ENCODE data around the gene MLH1.

Gene MLH1

GRCh38 chr3:36981006-36981405 is 12.3 kb upstream of the MLH1 start:
- H3K27me3 ChIP-seq (ENCODE audit: control insufficient read depth, insufficient read depth, low read length), result no peaks in the 10 kb centered on the region
- H3K4me1 ChIP-seq (ENCODE audit: control insufficient read depth, insufficient read depth, low read length), result no peaks in the 10 kb centered on the region
- H3K9ac ChIP-seq (ENCODE audit: low read depth, low read length), result no peak overlapping the region
- H3K27ac ChIP-seq (ENCODE audit: low read depth, low read length), result no peak overlapping the region
- peaks cover 28% of the 10 kb centered on the region for H3K36me3 ChIP-seq (ENCODE audit: control insufficient read depth, insufficient read depth, low read length)
- no peak overlapping the region for H3K4me3 ChIP-seq (ENCODE audit: low read depth, low read length)
- H3K9me3 ChIP-seq (ENCODE audit: control insufficient read depth, insufficient read depth, low read length), result peaks cover 8% of the 10 kb centered on the region

GRCh38 chr3:36988356-36988755 is 5.0 kb upstream of the MLH1 start:
- Histone ChIP-seq H3K27ac (ENCODE audit: low read depth, low read length) (no peak overlapping the region), H3K4me1 (ENCODE audit: control insufficient read depth, insufficient read depth, low read length) (peaks cover 22% of the 10 kb centered on the region), H3K27me3 (ENCODE audit: control insufficient read depth, insufficient read depth, low read length) (no peaks in the 10 kb centered on the region), H3K4me3 (ENCODE audit: low read depth, low read length) (no peak overlapping the region), H3K36me3 (ENCODE audit: control insufficient read depth, insufficient read depth, low read length) (peaks cover 71% of the 10 kb centered on the region), H3K9me3 (ENCODE audit: control insufficient read depth, insufficient read depth, low read length) (no peaks in the 10 kb centered on the region), H3K9ac (ENCODE audit: low read depth, low read length) (no peak overlapping the region)

GRCh38 chr3:36989005-36989404 is 4.3 kb upstream of the MLH1 start:
- peaks cover 23% of the 10 kb centered on the region for H3K4me1 ChIP-seq (ENCODE audit: control insufficient read depth, insufficient read depth, low read length)
- no peak overlapping the region for H3K9ac ChIP-seq (ENCODE audit: low read depth, low read length)
- H3K4me3 ChIP-seq (ENCODE audit: low read depth, low read length), result no peak overlapping the region
- H3K36me3 ChIP-seq (ENCODE audit: control insufficient read depth, insufficient read depth, low read length), result peaks cover 64% of the 10 kb centered on the region
- no peak overlapping the region for H3K27ac ChIP-seq (ENCODE audit: low read depth, low read length)
- H3K9me3 ChIP-seq (ENCODE audit: control insufficient read depth, insufficient read depth, low read length), result no peaks in the 10 kb centered on the region
- no peaks in the 10 kb centered on the region for H3K27me3 ChIP-seq (ENCODE audit: control insufficient read depth, insufficient read depth, low read length)

- H3K27me3 ChIP-seq (ENCODE audit: control insufficient read depth, insufficient read depth, low read length), result no peaks in the 10 kb centered on the region
- H3K4me3 ChIP-seq (ENCODE audit: low read depth, low read length), result 0 out of 2 replicates have a peak overlapping the region, but pooled peaks have one; percentile 18
- peaks cover 28% of the 10 kb centered on the region for H3K4me1 ChIP-seq (ENCODE audit: control insufficient read depth, insufficient read depth, low read length)
- peaks cover 59% of the 10 kb centered on the region for H3K36me3 ChIP-seq (ENCODE audit: control insufficient read depth, insufficient read depth, low read length)
- H3K9me3 ChIP-seq (ENCODE audit: control insufficient read depth, insufficient read depth, low read length), result no peaks in the 10 kb centered on the region
- H3K27ac ChIP-seq (ENCODE audit: low read depth, low read length), result no peak overlapping the region
- no peak overlapping the region for H3K9ac ChIP-seq (ENCODE audit: low read depth, low read length)
These were observed 3.8 kb upstream of the MLH1 start for GRCh38 chr3:36989568-36989967.

- no peak overlapping the region for H3K27ac ChIP-seq (ENCODE audit: low read depth, low read length)
- H3K9ac ChIP-seq (ENCODE audit: low read depth, low read length), result no peak overlapping the region
- H3K27me3 ChIP-seq (ENCODE audit: control insufficient read depth, insufficient read depth, low read length), result no peaks in the 10 kb centered on the region
- H3K36me3 ChIP-seq (ENCODE audit: control insufficient read depth, insufficient read depth, low read length), result peaks cover 55% of the 10 kb centered on the region
- H3K9me3 ChIP-seq (ENCODE audit: control insufficient read depth, insufficient read depth, low read length), result no peaks in the 10 kb centered on the region
- peaks cover 28% of the 10 kb centered on the region for H3K4me1 ChIP-seq (ENCODE audit: control insufficient read depth, insufficient read depth, low read length)
- H3K4me3 ChIP-seq (ENCODE audit: low read depth, low read length), result peak overlapping the region; percentile 86
These were observed 2.2 kb upstream of the MLH1 start for GRCh38 chr3:36991147-36991546.

- Histone ChIP-seq H3K9me3 (ENCODE audit: control insufficient read depth, insufficient read depth, low read length) (no peaks in the 10 kb centered on the region), H3K27me3 (ENCODE audit: control insufficient read depth, insufficient read depth, low read length) (no peaks in the 10 kb centered on the region), H3K27ac (ENCODE audit: low read depth, low read length) (peak overlapping the region; percentile 97), H3K36me3 (ENCODE audit: control insufficient read depth, insufficient read depth, low read length) (peaks cover 55% of the 10 kb centered on the region), H3K4me1 (ENCODE audit: control insufficient read depth, insufficient read depth, low read length) (peaks cover 28% of the 10 kb centered on the region), H3K4me3 (ENCODE audit: low read depth, low read length) (peak overlapping the region; percentile 86), H3K9ac (ENCODE audit: low read depth, low read length) (peak overlapping the region; percentile 93)
These were observed 1.2 kb upstream of the MLH1 start for GRCh38 chr3:36991923-36992805.

GRCh38 chr3:36992806-36993325 is 452 bp upstream of the MLH1 start, which contains the start of gene EPM2AIP1:
Gene EPM2AIP1, minus strand, starts transcription at chr3:36993131. Its CDS starts 54 bp downstream, at chr3:36993077.
- Histone ChIP-seq H3K4me1 (ENCODE audit: control insufficient read depth, insufficient read depth, low read length) (peaks cover 28% of the 10 kb centered on the region), H3K27ac (ENCODE audit: low read depth, low read length) (peak within 1 kb of the TSS; percentile 97), H3K9me3 (ENCODE audit: control insufficient read depth, insufficient read depth, low read length) (no peaks in the 10 kb centered on the region), H3K4me3 (ENCODE audit: low read depth, low read length) (peak within 1 kb of the TSS; percentile 86), H3K27me3 (ENCODE audit: control insufficient read depth, insufficient read depth, low read length) (no peaks in the 10 kb centered on the region), H3K36me3 (ENCODE audit: control insufficient read depth, insufficient read depth, low read length) (peaks cover 54% of the 10 kb centered on the region), H3K9ac (ENCODE audit: low read depth, low read length) (peak within 1 kb of the TSS; percentile 93)

DNA sequence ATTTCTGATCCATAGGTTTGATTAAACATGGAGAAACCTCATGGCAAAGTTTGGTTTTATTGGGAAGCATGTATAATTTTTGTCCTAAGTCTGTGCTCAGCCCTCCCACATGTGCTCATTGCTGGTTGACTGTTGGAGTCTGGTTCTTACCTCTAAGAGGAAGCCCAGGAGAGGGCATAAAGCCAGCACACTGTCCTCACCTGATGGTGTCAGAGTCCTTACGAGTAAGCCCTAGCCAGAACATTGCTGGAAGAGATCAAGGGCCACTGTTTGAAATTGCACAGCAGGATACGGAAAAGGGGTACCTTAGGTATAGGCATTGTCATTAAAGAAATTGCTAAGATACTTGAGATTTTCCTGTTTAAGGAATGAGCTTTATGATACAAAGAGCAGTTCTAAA is 21.3 kb downstream of the MLH1 start:
- H3K9me3 ChIP-seq (ENCODE audit: control insufficient read depth, insufficient read depth, low read length), result no peaks in the 10 kb centered on the region
- no peaks in the 10 kb centered on the region for H3K27me3 ChIP-seq (ENCODE audit: control insufficient read depth, insufficient read depth, low read length)
- peaks cover 76% of the 10 kb centered on the region for H3K36me3 ChIP-seq (ENCODE audit: control insufficient read depth, insufficient read depth, low read length)

GRCh38 chr3:37015642-37016041 is 22.3 kb downstream of the MLH1 start:
- Histone ChIP-seq H3K4me1 (ENCODE audit: control insufficient read depth, insufficient read depth, low read length) (no peaks in the 10 kb centered on the region), H3K9me3 (ENCODE audit: control insufficient read depth, insufficient read depth, low read length) (no peaks in the 10 kb centered on the region), H3K9ac (ENCODE audit: low read depth, low read length) (no peak overlapping the region), H3K27me3 (ENCODE audit: control insufficient read depth, insufficient read depth, low read length) (no peaks in the 10 kb centered on the region), H3K4me3 (ENCODE audit: low read depth, low read length) (no peak overlapping the region), H3K36me3 (ENCODE audit: control insufficient read depth, insufficient read depth, low read length) (peaks cover 85% of the 10 kb centered on the region), H3K27ac (ENCODE audit: low read depth, low read length) (no peak overlapping the region)

More for the DNA sequence above, 21.3 kb downstream of the MLH1 start:
- H3K4me1 ChIP-seq (ENCODE audit: control insufficient read depth, insufficient read depth, low read length), result no peaks in the 10 kb centered on the region
- no peak overlapping the region for H3K9ac ChIP-seq (ENCODE audit: low read depth, low read length)
- no peak overlapping the region for H3K27ac ChIP-seq (ENCODE audit: low read depth, low read length)
- H3K4me3 ChIP-seq (ENCODE audit: low read depth, low read length), result no peak overlapping the region

- no peak overlapping the region for H3K9ac ChIP-seq (ENCODE audit: low read depth, low read length)
- H3K36me3 ChIP-seq (ENCODE audit: control insufficient read depth, insufficient read depth, low read length), result peaks cover 88% of the 10 kb centered on the region
- no peaks in the 10 kb centered on the region for H3K27me3 ChIP-seq (ENCODE audit: control insufficient read depth, insufficient read depth, low read length)
- H3K9me3 ChIP-seq (ENCODE audit: control insufficient read depth, insufficient read depth, low read length), result no peaks in the 10 kb centered on the region
- no peaks in the 10 kb centered on the region for H3K4me1 ChIP-seq (ENCODE audit: control insufficient read depth, insufficient read depth, low read length)
- H3K4me3 ChIP-seq (ENCODE audit: low read depth, low read length), result no peak overlapping the region
- H3K27ac ChIP-seq (ENCODE audit: low read depth, low read length), result no peak overlapping the region
These were observed 23.6 kb downstream of the MLH1 start for GRCh38 chr3:37016903-37017302.

- no peaks in the 10 kb centered on the region for H3K4me1 ChIP-seq (ENCODE audit: control insufficient read depth, insufficient read depth, low read length)
- H3K36me3 ChIP-seq (ENCODE audit: control insufficient read depth, insufficient read depth, low read length), result peaks cover 87% of the 10 kb centered on the region
- H3K4me3 ChIP-seq (ENCODE audit: low read depth, low read length), result no peak overlapping the region
- H3K27ac ChIP-seq (ENCODE audit: low read depth, low read length), result no peak overlapping the region
- H3K9ac ChIP-seq (ENCODE audit: low read depth, low read length), result no peak overlapping the region
- no peaks in the 10 kb centered on the region for H3K9me3 ChIP-seq (ENCODE audit: control insufficient read depth, insufficient read depth, low read length)
- no peaks in the 10 kb centered on the region for H3K27me3 ChIP-seq (ENCODE audit: control insufficient read depth, insufficient read depth, low read length)
These were observed 24.4 kb downstream of the MLH1 start for GRCh38 chr3:37017683-37018082.
